ENCODE measurements around the gene ATG14.

DNA sequence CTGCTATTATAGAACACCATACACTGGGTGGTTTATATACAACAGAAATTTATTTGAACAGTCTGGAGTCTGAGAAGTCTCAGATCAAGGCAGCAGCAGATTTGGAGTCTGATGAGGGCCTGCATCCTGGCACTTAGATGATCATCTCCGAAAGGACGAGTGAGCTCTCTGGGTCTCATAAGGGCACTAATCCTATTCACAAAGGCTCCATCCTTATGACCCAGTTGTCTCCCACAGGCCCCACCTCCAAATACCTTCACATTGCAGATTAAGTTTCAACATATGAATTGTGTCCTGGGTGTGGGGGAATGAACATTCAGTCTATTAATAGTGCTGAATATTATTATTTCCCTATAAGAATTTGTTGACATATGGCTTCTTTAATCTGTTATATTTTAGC, 86.8 kb downstream of the ATG14 start:
- TF ChIP-seq, protein P1, sequence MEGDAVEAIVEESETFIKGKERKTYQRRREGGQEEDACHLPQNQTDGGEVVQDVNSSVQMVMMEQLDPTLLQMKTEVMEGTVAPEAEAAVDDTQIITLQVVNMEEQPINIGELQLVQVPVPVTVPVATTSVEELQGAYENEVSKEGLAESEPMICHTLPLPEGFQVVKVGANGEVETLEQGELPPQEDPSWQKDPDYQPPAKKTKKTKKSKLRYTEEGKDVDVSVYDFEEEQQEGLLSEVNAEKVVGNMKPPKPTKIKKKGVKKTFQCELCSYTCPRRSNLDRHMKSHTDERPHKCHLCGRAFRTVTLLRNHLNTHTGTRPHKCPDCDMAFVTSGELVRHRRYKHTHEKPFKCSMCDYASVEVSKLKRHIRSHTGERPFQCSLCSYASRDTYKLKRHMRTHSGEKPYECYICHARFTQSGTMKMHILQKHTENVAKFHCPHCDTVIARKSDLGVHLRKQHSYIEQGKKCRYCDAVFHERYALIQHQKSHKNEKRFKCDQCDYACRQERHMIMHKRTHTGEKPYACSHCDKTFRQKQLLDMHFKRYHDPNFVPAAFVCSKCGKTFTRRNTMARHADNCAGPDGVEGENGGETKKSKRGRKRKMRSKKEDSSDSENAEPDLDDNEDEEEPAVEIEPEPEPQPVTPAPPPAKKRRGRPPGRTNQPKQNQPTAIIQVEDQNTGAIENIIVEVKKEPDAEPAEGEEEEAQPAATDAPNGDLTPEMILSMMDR (IDR thresholded peaks at IDR 0.05) = no peak
- TF ChIP-seq POLR2A (IDR thresholded peaks at IDR 0.05) = no peak

Data from testis (tissue), 2 donors.